GM21447 (cell line): ENCODE results near the gene GIMAP2.
"Not testable (repeated sequence)": the region's sequence is repeated elsewhere in the genome, so short reads cannot be mapped to it uniquely, and the experiment has no call there.

Experiments
- ATAC-seq: cut with Tn5 transposase; IDR thresholded peaks from one replicate; pipeline ENCODE4 v1.9.1; 2021; ENCODE audit not compliant: unreplicated experiment

Gene GIMAP2

GRCh38 chr7:150676276-150676675, 9.2 kb upstream of the GIMAP2 start:
- not testable (repeated sequence) for ATAC-seq

- ATAC-seq, result not testable (repeated sequence)
These were observed 8.7 kb upstream of the GIMAP2 start for GRCh38 chr7:150676854-150677253.

- ATAC-seq, result not testable (repeated sequence)
These were observed 6.9 kb upstream of the GIMAP2 start for GRCh38 chr7:150678601-150679000.

GRCh38 chr7:150680364-150680763, 5.1 kb upstream of the GIMAP2 start:
- ATAC-seq, result not testable (repeated sequence)

GRCh38 chr7:150686030-150686631, 625 bp downstream of the GIMAP2 start:
- ATAC-seq, result peak; percentile 48

- ATAC-seq, result no peak
These were observed 3.1 kb downstream of the GIMAP2 start for GRCh38 chr7:150688630-150689029.

GRCh38 chr7:150695654-150696053, 10.1 kb downstream of the GIMAP2 start:
- no peak for ATAC-seq

GRCh38 chr7:150703209-150703608, 17.7 kb downstream of the GIMAP2 start:
- ATAC-seq, result no peak

GRCh38 chr7:150715293-150715692, 29.8 kb downstream of the GIMAP2 start:
- ATAC-seq, result no peak

- no peak for ATAC-seq
These were observed 30.2 kb downstream of the GIMAP2 start for GRCh38 chr7:150715738-150716137.

- ATAC-seq, result no peak
These were observed 30.9 kb downstream of the GIMAP2 start, which contains the start of gene GIMAP1 for GRCh38 chr7:150716368-150716767. Gene GIMAP1, plus strand, starts transcription at chr7:150716613. Its CDS starts 2,435 bp downstream, at chr7:150719048.

GRCh38 chr7:150716939-150717338, 31.4 kb downstream of the GIMAP2 start:
- no peak for ATAC-seq

GRCh38 chr7:150717814-150718420, 32.4 kb downstream of the GIMAP2 start:
- ATAC-seq, result no peak

- ATAC-seq, result no peak
These were observed 33.9 kb downstream of the GIMAP2 start for GRCh38 chr7:150719436-150719835.

- ATAC-seq, result no peak
These were observed 34.7 kb downstream of the GIMAP2 start for GRCh38 chr7:150719960-150720891.

GRCh38 chr7:150721970-150722373, 36.5 kb downstream of the GIMAP2 start:
- no peak for ATAC-seq

GRCh38 chr7:150722431-150722931, 37.0 kb downstream of the GIMAP2 start:
- ATAC-seq, result no peak

- no peak for ATAC-seq
These were observed 38.0 kb downstream of the GIMAP2 start for GRCh38 chr7:150723467-150723866.

GRCh38 chr7:150727381-150727780, 41.9 kb downstream of the GIMAP2 start:
- no peak for ATAC-seq

- ATAC-seq, result no peak
These were observed 42.5 kb downstream of the GIMAP2 start for GRCh38 chr7:150728011-150728410.

GRCh38 chr7:150728609-150729008, 43.1 kb downstream of the GIMAP2 start:
- no peak for ATAC-seq
